ENCODE results near the gene FPGS. TPM values are rescaled to one million over a fixed set of nuclear protein-coding genes. Genes with fewer than 3 reads are reported as not detected.
"Not testable (repeated sequence)": the region's sequence is repeated elsewhere in the genome, so short reads cannot be mapped to it uniquely, and the experiment has no call there.

FPGS gene
- 84.9 and 92.2 TPM in 2 replicates for total RNA-seq (2014; rRNA removed; shearing (Covaris generic))

DNA sequence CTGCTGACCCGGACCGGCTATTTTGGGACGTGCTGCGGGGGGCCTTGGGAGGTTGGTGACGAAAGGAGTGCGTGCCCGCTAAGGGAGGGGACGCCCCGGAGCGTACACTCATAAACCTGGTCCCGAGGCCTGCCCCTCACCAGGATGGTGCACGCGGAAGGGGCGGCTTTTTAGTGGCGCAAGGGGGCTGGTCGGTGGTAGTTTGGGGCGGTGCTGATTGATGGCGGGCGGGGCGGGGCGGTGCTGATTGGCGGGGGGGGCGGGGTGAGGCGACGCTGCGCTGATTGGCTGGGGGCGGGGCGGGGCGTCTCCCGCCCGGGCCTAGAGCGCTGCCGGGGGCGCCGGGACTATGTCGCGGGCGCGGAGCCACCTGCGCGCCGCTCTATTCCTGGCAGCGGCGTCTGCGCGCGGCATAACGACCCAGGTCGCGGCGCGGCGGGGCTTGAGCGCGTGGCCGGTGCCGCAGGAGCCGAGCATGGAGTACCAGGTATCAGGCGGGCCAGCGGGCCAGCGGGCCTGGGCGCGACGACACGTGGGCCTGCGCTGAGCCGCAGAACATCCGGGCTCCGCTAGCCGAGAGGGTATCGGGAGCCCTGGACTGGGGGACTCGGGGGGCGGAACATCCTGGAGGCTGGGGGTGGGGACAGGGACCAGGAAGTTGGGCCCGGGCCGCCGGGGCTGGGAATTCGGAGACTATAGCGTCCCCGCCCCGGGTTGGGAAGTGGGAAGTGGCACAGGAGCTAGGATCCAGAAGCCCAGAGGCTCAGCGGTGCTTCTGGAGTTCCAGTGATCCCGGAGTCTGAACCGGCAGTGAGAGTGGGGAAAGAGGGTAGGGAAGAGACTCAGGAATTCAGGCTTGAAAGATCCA is at the start of gene FPGS:
Gene FPGS, plus strand, starts transcription at position 307 of the 868 bp plus-strand sequence. Its CDS starts 43 bp downstream, at position 350.
- H3K4me3 ChIP-seq (ENCODE audit: insufficient read depth, low read depth, low read length), result peak within 1 kb of the TSS; percentile 63
- H3K36me3 ChIP-seq (replicated peaks; ENCODE audit: control insufficient read depth, insufficient read depth, low read length), result peaks cover 4% of the 10 kb centered on the region
- DNase-seq, result peak; percentile 100
- no peaks in the 10 kb centered on the region for H3K27me3 ChIP-seq (ENCODE audit: control insufficient read depth, insufficient read depth, low read length)

DNA sequence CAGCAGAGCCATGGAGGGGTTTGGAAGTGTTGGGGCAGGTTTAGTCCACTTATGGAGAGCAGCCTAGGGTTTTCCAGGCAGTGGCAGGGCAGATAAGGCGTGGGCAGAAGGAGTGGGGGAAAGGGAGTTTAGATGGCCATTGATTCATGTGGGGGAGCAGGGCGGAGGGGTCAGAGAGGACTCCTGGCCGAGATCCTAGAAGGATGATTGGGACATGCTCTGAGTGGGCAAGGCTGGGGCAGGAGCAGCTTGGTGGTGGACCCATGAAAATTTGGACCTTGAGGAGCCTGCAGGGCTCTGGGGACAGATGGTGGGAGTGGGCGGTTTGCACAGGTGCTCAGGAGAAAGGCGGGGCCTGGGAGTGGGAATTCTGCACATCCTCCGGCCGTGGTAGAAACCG is 49.5 kb upstream of the FPGS start:
- H3K27me3 ChIP-seq (ENCODE audit: control insufficient read depth, insufficient read depth, low read length), result peaks cover 40% of the 10 kb centered on the region
- H3K36me3 ChIP-seq (replicated peaks; ENCODE audit: control insufficient read depth, insufficient read depth, low read length), result peaks cover 5% of the 10 kb centered on the region
- DNase-seq, result peak; percentile 20
- H3K4me3 ChIP-seq (ENCODE audit: insufficient read depth, low read depth, low read length), result no peak overlapping the region

- DNase-seq, result no peak
- H3K36me3 ChIP-seq (replicated peaks; ENCODE audit: control insufficient read depth, insufficient read depth, low read length), result peaks cover 5% of the 10 kb centered on the region
- peaks cover 40% of the 10 kb centered on the region for H3K27me3 ChIP-seq (ENCODE audit: control insufficient read depth, insufficient read depth, low read length)
- no peak overlapping the region; the same call in 1 of the 2 replicates for H3K4me3 ChIP-seq (ENCODE audit: insufficient read depth, low read depth, low read length)
Measured at GRCh38 chr9:127753622-127754021, 49.1 kb upstream of the FPGS start.

GRCh38 chr9:127754099-127755060 is 48.3 kb upstream of the FPGS start:
- DNase-seq, result peak; percentile 98
- peaks cover 38% of the 10 kb centered on the region for H3K27me3 ChIP-seq (ENCODE audit: control insufficient read depth, insufficient read depth, low read length)
- peaks cover under 1% of the 10 kb centered on the region for H3K36me3 ChIP-seq (replicated peaks; ENCODE audit: control insufficient read depth, insufficient read depth, low read length)
- H3K4me3 ChIP-seq (ENCODE audit: insufficient read depth, low read depth, low read length), result peak overlapping the region; percentile 58

- H3K4me3 ChIP-seq (ENCODE audit: insufficient read depth, low read depth, low read length), result peak overlapping the region; percentile 58
- peak; percentile 99 for DNase-seq
- H3K36me3 ChIP-seq (replicated peaks; ENCODE audit: control insufficient read depth, insufficient read depth, low read length), result no peaks in the 10 kb centered on the region
- peaks cover 38% of the 10 kb centered on the region for H3K27me3 ChIP-seq (ENCODE audit: control insufficient read depth, insufficient read depth, low read length)
Measured at GRCh38 chr9:127755061-127756060, 47.3 kb upstream of the FPGS start.

GRCh38 chr9:127756233-127756632 is 46.4 kb upstream of the FPGS start:
- H3K4me3 ChIP-seq (ENCODE audit: insufficient read depth, low read depth, low read length), result no peak overlapping the region
- peaks cover 38% of the 10 kb centered on the region for H3K27me3 ChIP-seq (ENCODE audit: control insufficient read depth, insufficient read depth, low read length)
- DNase-seq, result no peak
- H3K36me3 ChIP-seq (replicated peaks; ENCODE audit: control insufficient read depth, insufficient read depth, low read length), result no peaks in the 10 kb centered on the region

- DNase-seq; H3K4me3 ChIP-seq (ENCODE audit: insufficient read depth, low read depth, low read length): not testable (repeated sequence)
- H3K27me3 ChIP-seq (ENCODE audit: control insufficient read depth, insufficient read depth, low read length), result peaks cover 36% of the 10 kb centered on the region
Measured at GRCh38 chr9:127756776-127757175, 45.9 kb upstream of the FPGS start.

GRCh38 chr9:127758843-127759242 is 43.8 kb upstream of the FPGS start:
- H3K27me3 ChIP-seq (ENCODE audit: control insufficient read depth, insufficient read depth, low read length), result peaks cover 20% of the 10 kb centered on the region
- no peaks in the 10 kb centered on the region for H3K36me3 ChIP-seq (replicated peaks; ENCODE audit: control insufficient read depth, insufficient read depth, low read length)
- no peak overlapping the region for H3K4me3 ChIP-seq (ENCODE audit: insufficient read depth, low read depth, low read length)
- DNase-seq, result no peak

More at GRCh38 chr9:127756776-127757175, 45.9 kb upstream of the FPGS start:
- H3K36me3 ChIP-seq (replicated peaks; ENCODE audit: control insufficient read depth, insufficient read depth, low read length), result not testable (repeated sequence)

DNA sequence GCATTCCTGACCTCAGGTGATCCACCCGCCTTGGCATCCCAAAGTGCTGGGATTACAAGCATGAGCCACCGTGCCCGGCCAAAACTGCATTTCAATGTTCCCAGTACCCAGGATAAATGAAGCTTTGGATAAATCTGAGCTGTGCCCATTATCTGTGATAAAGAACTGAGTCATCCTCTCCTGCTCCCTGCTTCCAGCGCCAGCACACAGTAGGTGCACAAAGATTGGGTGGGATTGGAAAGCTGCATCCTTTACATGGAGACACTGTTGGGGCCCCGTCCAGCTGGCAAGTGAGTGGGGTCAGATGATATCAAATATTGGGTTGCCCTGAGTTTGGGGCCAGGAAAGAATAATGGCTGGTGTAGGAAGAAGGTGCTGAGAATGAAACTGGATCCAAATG is 41.6 kb upstream of the FPGS start:
- Histone ChIP-seq H3K36me3 (replicated peaks; ENCODE audit: control insufficient read depth, insufficient read depth, low read length) (no peaks in the 10 kb centered on the region), H3K4me3 (ENCODE audit: insufficient read depth, low read depth, low read length) (no peak overlapping the region), H3K27me3 (ENCODE audit: control insufficient read depth, insufficient read depth, low read length) (peaks cover 3% of the 10 kb centered on the region)
- no peak for DNase-seq

DNA sequence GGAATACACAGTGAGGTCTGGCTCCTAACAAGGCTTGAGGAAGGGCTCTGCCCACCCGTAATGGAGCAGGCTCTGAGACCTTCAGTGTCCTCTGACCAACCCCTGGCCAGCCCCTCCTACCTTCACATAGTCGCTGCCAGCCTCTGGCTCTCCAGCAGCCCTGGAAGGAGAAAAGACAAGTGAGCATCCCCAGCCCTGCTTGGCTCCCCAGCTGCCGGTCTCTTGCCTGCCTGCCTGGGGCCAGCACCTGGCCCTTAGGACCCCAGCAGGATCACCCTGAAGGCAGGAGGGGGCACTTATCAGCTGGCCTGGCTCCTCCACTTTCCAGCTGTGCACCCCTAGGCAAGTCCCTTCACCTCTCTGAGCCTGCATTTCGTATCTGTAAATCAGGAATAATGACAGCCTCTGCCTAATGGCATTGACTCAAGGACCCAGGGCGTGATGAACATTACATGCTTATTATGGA is 41.2 kb upstream of the FPGS start:
- Histone ChIP-seq H3K36me3 (replicated peaks; ENCODE audit: control insufficient read depth, insufficient read depth, low read length) (no peaks in the 10 kb centered on the region), H3K4me3 (ENCODE audit: insufficient read depth, low read depth, low read length) (no peak overlapping the region), H3K27me3 (ENCODE audit: control insufficient read depth, insufficient read depth, low read length) (no peaks in the 10 kb centered on the region; the same call in 1 of the 2 replicates)
- peak; percentile 63 for DNase-seq

- peak; percentile 68 for DNase-seq
- no peaks in the 10 kb centered on the region for H3K27me3 ChIP-seq (ENCODE audit: control insufficient read depth, insufficient read depth, low read length)
- H3K36me3 ChIP-seq (replicated peaks; ENCODE audit: control insufficient read depth, insufficient read depth, low read length), result no peaks in the 10 kb centered on the region
- no peak overlapping the region for H3K4me3 ChIP-seq (ENCODE audit: insufficient read depth, low read depth, low read length)
Measured at GRCh38 chr9:127762111-127762676, 40.5 kb upstream of the FPGS start.

- Histone ChIP-seq H3K27me3 (ENCODE audit: control insufficient read depth, insufficient read depth, low read length) (no peaks in the 10 kb centered on the region), H3K4me3 (ENCODE audit: insufficient read depth, low read depth, low read length) (no peak overlapping the region), H3K36me3 (replicated peaks; ENCODE audit: control insufficient read depth, insufficient read depth, low read length) (no peaks in the 10 kb centered on the region)
- peak; percentile 82 for DNase-seq
Measured at GRCh38 chr9:127763918-127764384, 38.7 kb upstream of the FPGS start.

- Histone ChIP-seq H3K36me3 (replicated peaks; ENCODE audit: control insufficient read depth, insufficient read depth, low read length) (no peaks in the 10 kb centered on the region), H3K4me3 (ENCODE audit: insufficient read depth, low read depth, low read length) (no peak overlapping the region), H3K27me3 (ENCODE audit: control insufficient read depth, insufficient read depth, low read length) (peaks cover under 1% of the 10 kb centered on the region; the same call in 1 of the 2 replicates)
- DNase-seq, result no peak
Measured at GRCh38 chr9:127765418-127765817, 37.3 kb upstream of the FPGS start.

All from H7 (cell line).